Daoy (cell line): ENCODE measurements around the gene SRGAP1. TPM values are rescaled to one million over a fixed set of nuclear protein-coding genes. Genes with fewer than 3 reads are reported as not detected.

ENCODE experiments used
- DNase-seq: peaks from one replicate; pipeline ENCODE4 v3.0.0-alpha.2; 2015; ENCODE audit warnings: low read depth
- total RNA-seq: library from RNA; depleted of rRNA; stranded (reverse); fragments of >200 nt; shearing (Covaris generic); gene quantifications from 2 replicates; pipeline ENCODE4 v1.2.3, GENCODE V29; 2014

The SRGAP1 gene
- total RNA-seq, 1 experiment from 2014 or later = 0.91 TPM

GRCh38 chr12:63937378-63938316 lies 93.1 kb downstream of the SRGAP1 start:
- DNase-seq = no peak

GRCh38 chr12:63940310-63941005 lies 96.0 kb downstream of the SRGAP1 start:
- no peak for DNase-seq

GRCh38 chr12:63941166-63941800 lies 96.8 kb downstream of the SRGAP1 start:
- DNase-seq = no peak

GRCh38 chr12:63941879-63942278 lies 97.4 kb downstream of the SRGAP1 start:
- DNase-seq = no peak

GRCh38 chr12:63942464-63943241 lies 98.2 kb downstream of the SRGAP1 start:
- no peak for DNase-seq

GRCh38 chr12:63944034-63944579 lies 99.6 kb downstream of the SRGAP1 start:
- no peak for DNase-seq

GRCh38 chr12:63944586-63945228 lies 100.2 kb downstream of the SRGAP1 start:
- DNase-seq = peak; percentile 7

GRCh38 chr12:63945777-63946176 lies 101.3 kb downstream of the SRGAP1 start:
- no peak for DNase-seq

GRCh38 chr12:63948211-63948610 lies 103.7 kb downstream of the SRGAP1 start:
- peak; percentile 25 for DNase-seq

GRCh38 chr12:63949902-63950301 lies 105.4 kb downstream of the SRGAP1 start:
- no peak for DNase-seq

GRCh38 chr12:63952995-63953394 lies 108.5 kb downstream of the SRGAP1 start:
- no peak for DNase-seq

GRCh38 chr12:63955831-63956666 lies 111.5 kb downstream of the SRGAP1 start:
- no peak for DNase-seq

GRCh38 chr12:63957496-63957895 lies 113.0 kb downstream of the SRGAP1 start:
- DNase-seq = no peak

GRCh38 chr12:63958876-63959580 lies 114.5 kb downstream of the SRGAP1 start:
- DNase-seq = no peak

GRCh38 chr12:63961048-63961447 lies 116.5 kb downstream of the SRGAP1 start:
- DNase-seq = no peak

GRCh38 chr12:63961543-63961942 lies 117.0 kb downstream of the SRGAP1 start:
- DNase-seq = no peak

- no peak for DNase-seq
Measured at GRCh38 chr12:63963868-63964267, 119.4 kb downstream of the SRGAP1 start.

- no peak for DNase-seq
Measured at GRCh38 chr12:63964301-63964700, 119.8 kb downstream of the SRGAP1 start.

- DNase-seq = no peak
Measured at GRCh38 chr12:63965936-63966605, 121.6 kb downstream of the SRGAP1 start.
